OCI-LY1 (cell line): ENCODE measurements around the gene SHC4.

ENCODE experiments used
- H2AFZ ChIP-seq: fragments of 200-600 bp; sonication (generic), shearing (Covaris generic); 2 replicates; pipeline ENCODE4 v1.6.0; 2014; ENCODE audit warnings: antibody characterized with exemption, mild to moderate bottlenecking, low read length
- H3F3A ChIP-seq: fragments of 200-600 bp; sonication (generic), shearing (Covaris generic); 2 replicates; pipeline ENCODE4 v1.6.0; 2014; ENCODE audit warnings: mild to moderate bottlenecking, antibody characterized with exemption, low read length, moderate library complexity; ENCODE audit not compliant: insufficient read depth
- H3K27ac ChIP-seq: fragments of 200-600 bp; sonication (generic); 2 replicates; pipeline ENCODE4 v1.5.1; 2014; ENCODE audit warnings: low read length, mixed run types, mild to moderate bottlenecking, low read depth; ENCODE audit not compliant: poor library complexity, severe bottlenecking
- H3K27me3 ChIP-seq: fragments of 200-600 bp; sonication (generic); 2 replicates; pipeline ENCODE4 v1.6.0; 2014; ENCODE audit warnings: antibody characterized with exemption, mild to moderate bottlenecking, low read length, moderate library complexity; ENCODE audit not compliant: insufficient read depth
- H3K36me3 ChIP-seq: fragments of 200-600 bp; sonication (generic); 2 replicates; pipeline ENCODE4 v1.6.1; 2014; ENCODE audit warnings: mild to moderate bottlenecking, antibody characterized with exemption, low read length, moderate library complexity, mixed read lengths; ENCODE audit not compliant: insufficient read depth
- H3K4me1 ChIP-seq: fragments of 200-600 bp; sonication (generic); 2 replicates; pipeline ENCODE4 v1.5.1; 2014; ENCODE audit warnings: mild to moderate bottlenecking, low read length, moderate library complexity; ENCODE audit not compliant: insufficient read depth, severe bottlenecking
- H3K4me2 ChIP-seq: fragments of 200-600 bp; sonication (generic), shearing (Covaris generic); 2 replicates; pipeline ENCODE4 v1.6.1; 2014; ENCODE audit warnings: low read length
- H3K4me3 ChIP-seq: fragments of 200-600 bp; sonication (generic); 2 replicates; pipeline ENCODE4 v1.5.1; 2014; ENCODE audit warnings: low read length, low read depth, mild to moderate bottlenecking, mixed read lengths; ENCODE audit not compliant: poor library complexity, severe bottlenecking
- H3K79me2 ChIP-seq: fragments of 200-600 bp; shearing (Covaris generic); 2 replicates; pipeline ENCODE4 v1.6.1; 2016; ENCODE audit warnings: mixed run types, low read length, mixed read lengths; ENCODE audit not compliant: insufficient read depth
- H3K9ac ChIP-seq: fragments of 200-600 bp; sonication (generic), shearing (Covaris generic); 2 replicates; pipeline ENCODE4 v1.6.1; 2014; ENCODE audit warnings: mild to moderate bottlenecking, low read length, mixed read lengths
- H3K9me2 ChIP-seq: fragments of 200-600 bp; sonication (generic), shearing (Covaris generic); 2 replicates; pipeline ENCODE4 v1.6.1; 2014; ENCODE audit warnings: low read depth, mild to moderate bottlenecking, low read length, mixed read lengths
- H3K9me3 ChIP-seq: fragments of 200-600 bp; shearing (Covaris generic); 2 replicates; pipeline ENCODE4 v1.6.1; 2014; ENCODE audit warnings: low read length, mixed read lengths
- H4K20me1 ChIP-seq: fragments of 200-600 bp; sonication (generic), shearing (Covaris generic); 2 replicates; pipeline ENCODE4 v1.6.0; 2016; ENCODE audit warnings: mild to moderate bottlenecking, low read length; ENCODE audit not compliant: insufficient read depth
- CTCF ChIP-seq: fragments of 200-600 bp; sonication (generic), shearing (Covaris generic); IDR thresholded peaks from 2 replicates; pipeline ENCODE4 v1.5.1; 2017; ENCODE audit warnings: mild to moderate bottlenecking, antibody characterized with exemption, low read length, moderate library complexity, mixed read lengths
- EZH2 ChIP-seq: fragments of 200-600 bp; sonication (generic), shearing (Covaris generic); IDR thresholded peaks from 2 replicates; pipeline ENCODE4 v1.8.0; 2017; ENCODE audit warnings: borderline replicate concordance, mixed run types, mild to moderate bottlenecking, antibody characterized with exemption, low read length, moderate library complexity, mixed read lengths

The SHC4 gene

GRCh38 chr15:48889925-48890324 lies 73.8 kb downstream of the SHC4 start:
- no peaks in the 10 kb centered on the region for H3K9me2 ChIP-seq
- H3F3A ChIP-seq = no peaks in the 10 kb centered on the region
- H3K79me2 ChIP-seq = no peaks in the 10 kb centered on the region
- no peak overlapping the region for H3K4me3 ChIP-seq
- no peaks in the 10 kb centered on the region for H4K20me1 ChIP-seq
- no peaks in the 10 kb centered on the region for H3K4me1 ChIP-seq
- H3K4me2 ChIP-seq = no peak overlapping the region
- H3K9ac ChIP-seq = no peak overlapping the region
- H3K27me3 ChIP-seq = no peaks in the 10 kb centered on the region
- TF ChIP-seq EZH2 (no peak), CTCF (no peak)
- no peak overlapping the region for H3K27ac ChIP-seq
- no peak overlapping the region for H2AFZ ChIP-seq
- no peaks in the 10 kb centered on the region for H3K36me3 ChIP-seq
- H3K9me3 ChIP-seq = no peaks in the 10 kb centered on the region

GRCh38 chr15:48888836-48889235 lies 74.9 kb downstream of the SHC4 start:
- Histone ChIP-seq H2AFZ (no peak overlapping the region), H3K4me3 (no peak overlapping the region), H3K9me3 (no peaks in the 10 kb centered on the region), H3K9me2 (no peaks in the 10 kb centered on the region), H3K27ac (no peak overlapping the region), H3K36me3 (no peaks in the 10 kb centered on the region), H3K4me1 (no peaks in the 10 kb centered on the region), H3K27me3 (no peaks in the 10 kb centered on the region), H3K4me2 (no peak overlapping the region), H4K20me1 (no peaks in the 10 kb centered on the region), H3K79me2 (no peaks in the 10 kb centered on the region), H3F3A (no peaks in the 10 kb centered on the region), H3K9ac (no peak overlapping the region)
- TF ChIP-seq CTCF (no peak), EZH2 (no peak)

- H3K4me2 ChIP-seq = no peak overlapping the region
- TF ChIP-seq CTCF = no peak
- no peak for TF ChIP-seq EZH2
- H2AFZ ChIP-seq = no peak overlapping the region
Measured at GRCh38 chr15:48888191-48888590, 75.5 kb downstream of the SHC4 start.

More at GRCh38 chr15:48888191-48888590, 75.5 kb downstream of the SHC4 start:
- H4K20me1 ChIP-seq = no peaks in the 10 kb centered on the region
- H3K27me3 ChIP-seq = no peaks in the 10 kb centered on the region
- H3K9me3 ChIP-seq = no peaks in the 10 kb centered on the region
- no peak overlapping the region for H3K4me3 ChIP-seq
- H3K9ac ChIP-seq = no peak overlapping the region
- no peaks in the 10 kb centered on the region for H3F3A ChIP-seq
- H3K4me1 ChIP-seq = no peaks in the 10 kb centered on the region
- no peaks in the 10 kb centered on the region for H3K79me2 ChIP-seq
- no peaks in the 10 kb centered on the region for H3K36me3 ChIP-seq
- H3K27ac ChIP-seq = no peak overlapping the region
- no peaks in the 10 kb centered on the region for H3K9me2 ChIP-seq
